Muscle layer of duodenum (tissue), 2 donors: ENCODE data around the gene GPLD1.

Experiments
- H3K27ac ChIP-seq: one replicate; pipeline ENCODE4 v1.7.0; 2013; ENCODE audit warnings: mild to moderate bottlenecking, low read length
- H3K27me3 ChIP-seq: one replicate; pipeline ENCODE4 v1.7.0; 2013; ENCODE audit warnings: low read depth, mild to moderate bottlenecking, control low read depth, low read length
- H3K36me3 ChIP-seq, 2 donors: one replicate each; pipeline ENCODE4 v1.7.0; 2013; ENCODE audit warnings: low read length in 2 of 2, control low read depth in 1 of 2, mild to moderate bottlenecking in 1 of 2; ENCODE audit not compliant: insufficient read depth in 2 of 2, control insufficient read depth in 1 of 2
- H3K4me1 ChIP-seq, 2 donors: one replicate each; pipeline ENCODE4 v1.7.0; 2013; ENCODE audit warnings: low read length in 2 of 2, mild to moderate bottlenecking in 2 of 2, control low read depth in 1 of 2, moderate library complexity in 1 of 2; ENCODE audit not compliant: insufficient read depth in 2 of 2, control insufficient read depth in 1 of 2
- H3K4me3 ChIP-seq, 2 donors: one replicate each; pipeline ENCODE4 v1.7.0; 2013; ENCODE audit warnings: low read length in 2 of 2, low read depth in 1 of 2, mild to moderate bottlenecking in 1 of 2
- H3K9me3 ChIP-seq, 2 donors: one replicate each; pipeline ENCODE4 v1.7.0; 2013; ENCODE audit warnings: low read length in 2 of 2, control low read depth in 1 of 2, mild to moderate bottlenecking in 1 of 2; ENCODE audit not compliant: control insufficient read depth in 1 of 2
- donor health status: healthy.

The GPLD1 gene

GRCh38 chr6:24476631-24477030, 12.7 kb downstream of the GPLD1 start:
- H3K4me1 ChIP-seq = no peaks in the 10 kb centered on the region
- no peaks in the 10 kb centered on the region for H3K27me3 ChIP-seq
- no peaks in the 10 kb centered on the region for H3K9me3 ChIP-seq
- H3K36me3 ChIP-seq = no peaks in the 10 kb centered on the region
- H3K27ac ChIP-seq = no peak overlapping the region
- no peak overlapping the region for H3K4me3 ChIP-seq

GRCh38 chr6:24472181-24472580, 17.2 kb downstream of the GPLD1 start:
- no peaks in the 10 kb centered on the region for H3K4me1 ChIP-seq
- no peaks in the 10 kb centered on the region for H3K9me3 ChIP-seq
- H3K36me3 ChIP-seq = no peaks in the 10 kb centered on the region
- no peak overlapping the region for H3K4me3 ChIP-seq
- H3K27me3 ChIP-seq = no peaks in the 10 kb centered on the region
- H3K27ac ChIP-seq = no peak overlapping the region

GRCh38 chr6:24469811-24470210, 19.6 kb downstream of the GPLD1 start:
- H3K4me3 ChIP-seq = no peak overlapping the region
- H3K9me3 ChIP-seq = no peaks in the 10 kb centered on the region
- no peaks in the 10 kb centered on the region for H3K4me1 ChIP-seq
- no peaks in the 10 kb centered on the region for H3K36me3 ChIP-seq
- no peaks in the 10 kb centered on the region for H3K27me3 ChIP-seq
- H3K27ac ChIP-seq = no peak overlapping the region

GRCh38 chr6:24464253-24465038, 24.9 kb downstream of the GPLD1 start:
- Histone ChIP-seq H3K9me3 (no peaks in the 10 kb centered on the region), H3K27ac (no peak overlapping the region), H3K4me3 (no peak overlapping the region), H3K36me3 (no peaks in the 10 kb centered on the region), H3K4me1 (no peaks in the 10 kb centered on the region), H3K27me3 (no peaks in the 10 kb centered on the region)

- no peak overlapping the region for H3K4me3 ChIP-seq
- H3K9me3 ChIP-seq = no peaks in the 10 kb centered on the region
These were observed 28.4 kb downstream of the GPLD1 start for GRCh38 chr6:24460966-24461365.

GRCh38 chr6:24458941-24459340, 30.4 kb downstream of the GPLD1 start:
- peaks cover 0 to 5% of the 10 kb centered on the region in 2 donors for H3K36me3 ChIP-seq

More at GRCh38 chr6:24460966-24461365, 28.4 kb downstream of the GPLD1 start:
- H3K27ac ChIP-seq = no peak overlapping the region
- H3K4me1 ChIP-seq = no peaks in the 10 kb centered on the region
- H3K27me3 ChIP-seq = no peaks in the 10 kb centered on the region
- no peaks in the 10 kb centered on the region for H3K36me3 ChIP-seq

GRCh38 chr6:24458134-24458533, 31.2 kb downstream of the GPLD1 start:
- H3K9me3 ChIP-seq = no peaks in the 10 kb centered on the region
- no peaks in the 10 kb centered on the region for H3K27me3 ChIP-seq
- H3K4me1 ChIP-seq = no peaks in the 10 kb centered on the region
- H3K36me3 ChIP-seq = peaks cover 0 to 6% of the 10 kb centered on the region in 2 donors
- no peak overlapping the region for H3K27ac ChIP-seq
- H3K4me3 ChIP-seq = no peak overlapping the region

More at GRCh38 chr6:24458941-24459340, 30.4 kb downstream of the GPLD1 start:
- Histone ChIP-seq H3K9me3 (no peaks in the 10 kb centered on the region), H3K27ac (no peak overlapping the region), H3K27me3 (no peaks in the 10 kb centered on the region), H3K4me3 (no peak overlapping the region), H3K4me1 (no peaks in the 10 kb centered on the region)

- H3K9me3 ChIP-seq = no peaks in the 10 kb centered on the region
- peaks cover 0 to 6% of the 10 kb centered on the region in 2 donors for H3K36me3 ChIP-seq
- H3K27me3 ChIP-seq = no peaks in the 10 kb centered on the region
- no peak overlapping the region for H3K4me3 ChIP-seq
- H3K4me1 ChIP-seq = no peaks in the 10 kb centered on the region
- H3K27ac ChIP-seq = no peak overlapping the region
These were observed 34.3 kb downstream of the GPLD1 start for GRCh38 chr6:24455061-24455460.

GRCh38 chr6:24454452-24454851, 34.9 kb downstream of the GPLD1 start:
- no peaks in the 10 kb centered on the region for H3K9me3 ChIP-seq

GRCh38 chr6:24453921-24454320, 35.5 kb downstream of the GPLD1 start:
- no peaks in the 10 kb centered on the region for H3K4me1 ChIP-seq
- no peaks in the 10 kb centered on the region for H3K9me3 ChIP-seq
- no peak overlapping the region for H3K4me3 ChIP-seq
- no peak overlapping the region for H3K27ac ChIP-seq
- H3K36me3 ChIP-seq = peaks cover 0 to 6% of the 10 kb centered on the region in 2 donors
- H3K27me3 ChIP-seq = no peaks in the 10 kb centered on the region

More at GRCh38 chr6:24454452-24454851, 34.9 kb downstream of the GPLD1 start:
- H3K27ac ChIP-seq = no peak overlapping the region
- peaks cover 0 to 6% of the 10 kb centered on the region in 2 donors for H3K36me3 ChIP-seq
- no peaks in the 10 kb centered on the region for H3K4me1 ChIP-seq
- H3K4me3 ChIP-seq = no peak overlapping the region
- H3K27me3 ChIP-seq = no peaks in the 10 kb centered on the region

GRCh38 chr6:24451581-24452388, 37.6 kb downstream of the GPLD1 start:
- H3K36me3 ChIP-seq = peaks cover 0 to 10% of the 10 kb centered on the region in 2 donors
- no peak overlapping the region for H3K4me3 ChIP-seq
- no peaks in the 10 kb centered on the region for H3K9me3 ChIP-seq
- H3K27me3 ChIP-seq = no peaks in the 10 kb centered on the region
- H3K27ac ChIP-seq = no peak overlapping the region
- no peaks in the 10 kb centered on the region for H3K4me1 ChIP-seq
